IPS-NIHi11 (cell line): ENCODE results near the gene GPR75.

Experiments used
- DNase-seq: peaks from one replicate; pipeline ENCODE4 v3.0.0; 2012; ENCODE audit warnings: mixed read lengths, low spot score

The GPR75 gene

DNA sequence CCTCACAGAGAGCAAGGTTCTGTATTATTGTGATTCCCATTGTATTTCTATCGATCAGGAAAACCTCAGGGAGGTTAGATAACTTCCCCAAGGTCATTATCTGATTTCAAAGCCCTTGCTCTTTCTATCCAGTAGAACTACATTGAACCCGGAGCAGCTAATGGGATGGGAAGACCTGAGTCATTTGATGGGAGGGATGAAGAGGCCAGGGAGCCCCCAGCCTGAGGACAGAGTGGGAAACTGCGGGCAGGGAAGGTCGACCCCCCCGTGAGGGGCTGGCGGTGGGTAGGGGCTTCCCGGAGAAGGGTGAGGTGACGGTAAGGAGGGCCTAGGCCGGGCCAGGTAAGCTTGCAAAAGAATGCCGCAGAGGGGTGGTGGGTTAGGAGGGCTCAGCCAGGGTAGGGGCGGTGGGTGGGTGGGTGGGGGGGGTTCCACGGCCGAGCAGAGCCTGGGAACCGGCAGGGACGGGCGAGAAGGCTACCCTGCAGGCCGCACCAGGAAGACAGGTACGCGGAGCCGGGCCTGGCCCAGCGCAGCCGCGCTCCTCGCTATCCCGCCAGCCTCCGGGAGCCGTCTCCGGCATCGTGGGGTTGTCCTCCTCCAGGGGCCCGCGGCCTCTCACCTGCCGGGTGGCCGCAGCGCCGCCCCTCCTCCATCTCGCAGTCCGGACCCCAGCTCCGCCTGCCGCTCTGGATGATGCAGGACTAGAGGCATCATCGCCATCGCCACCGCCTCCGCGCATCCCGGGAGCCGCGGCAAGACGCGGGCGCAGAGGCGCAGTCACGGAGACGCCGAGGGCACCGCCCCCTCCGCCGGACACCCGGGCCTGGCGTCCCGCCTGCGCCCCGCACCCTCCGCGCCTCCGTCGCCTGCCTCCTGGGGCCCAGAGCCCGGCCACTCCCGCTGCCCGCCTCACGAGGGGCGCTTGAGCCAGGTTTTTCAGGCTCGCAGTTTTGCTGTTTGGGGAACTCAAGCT, at the start of gene GPR75:
Gene GPR75 (minus strand): TSS at position 762 of the 976 bp plus-strand sequence. CDS start 5,211 bp downstream, outside the sequence.
- DNase-seq, result peak; percentile 40

DNA sequence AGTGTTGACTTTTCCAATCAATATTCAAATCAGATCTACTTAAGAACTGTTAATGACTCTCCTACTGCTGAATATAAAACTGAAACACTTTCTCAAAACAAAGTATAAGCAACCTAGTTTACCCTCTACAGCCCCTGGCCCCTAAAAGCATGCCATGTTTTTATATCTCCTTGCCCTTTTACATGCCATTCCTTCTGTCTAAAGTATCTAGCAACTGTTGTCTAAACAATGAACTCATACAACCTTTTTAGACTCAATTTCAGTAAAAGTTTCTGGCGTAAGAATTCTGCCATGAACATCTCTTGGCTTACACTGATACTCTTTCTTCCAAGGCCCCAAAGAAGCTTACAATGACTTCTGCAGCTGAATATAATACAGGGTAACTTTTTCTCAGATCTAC, 47.8 kb upstream of the GPR75 start:
- DNase-seq, result no peak

DNA sequence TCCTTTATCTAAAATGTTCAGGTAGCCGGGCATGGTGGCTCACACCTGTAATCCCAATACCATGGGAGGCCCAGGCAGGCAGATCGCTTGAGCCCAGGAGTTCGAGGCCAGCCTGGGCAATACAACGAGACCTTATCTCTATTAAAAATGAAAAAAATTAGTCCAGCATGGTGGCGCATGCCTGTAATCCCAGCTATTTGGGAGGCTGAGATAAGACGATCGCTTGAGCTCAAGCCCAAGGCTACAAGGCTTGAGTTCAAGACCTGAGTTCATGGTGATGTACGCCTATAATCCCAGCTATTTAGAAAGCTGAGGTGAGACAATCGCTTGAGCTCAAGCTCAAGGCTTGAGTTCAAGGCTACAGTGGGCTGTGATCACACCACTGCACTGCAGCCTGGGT, 45.6 kb upstream of the GPR75 start:
- no peak for DNase-seq

DNA sequence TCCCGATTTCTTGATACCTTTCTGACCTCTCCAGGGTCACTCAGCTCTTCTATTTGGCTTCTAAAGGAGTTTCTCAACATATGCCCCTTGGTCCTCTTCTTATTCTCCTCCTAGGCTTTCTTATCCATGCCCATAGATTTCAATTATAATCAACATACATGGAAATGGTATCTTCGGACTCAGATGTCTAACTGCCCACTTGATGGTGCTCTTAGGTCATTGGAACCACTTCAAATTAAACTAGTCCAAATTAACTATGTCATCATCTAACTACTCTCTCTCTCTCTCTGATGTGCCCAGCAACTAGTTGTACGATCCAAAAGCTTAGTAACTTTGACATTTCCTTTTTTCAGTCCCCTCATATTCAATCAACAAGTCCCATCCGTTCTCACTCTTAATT, 43.2 kb upstream of the GPR75 start:
- no peak for DNase-seq

DNA sequence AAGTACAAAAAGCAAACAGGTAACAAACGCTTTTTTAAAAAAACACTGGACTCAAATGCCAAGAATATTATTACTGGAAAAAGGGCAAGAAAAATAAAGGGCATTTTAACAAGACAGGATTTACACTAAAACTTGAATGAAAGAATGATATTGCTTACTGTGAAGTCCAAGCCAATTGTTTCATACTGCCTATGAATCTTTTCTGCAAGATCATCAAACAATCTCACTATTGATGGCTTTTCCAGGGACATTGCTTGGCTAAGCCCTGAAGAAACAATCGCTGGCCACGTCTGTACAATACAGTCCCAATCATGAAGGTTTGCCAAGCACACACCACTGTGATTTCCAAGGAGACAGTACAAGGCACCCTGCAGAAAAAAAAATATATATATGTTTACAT, 41.4 kb upstream of the GPR75 start:
- no peak for DNase-seq

DNA sequence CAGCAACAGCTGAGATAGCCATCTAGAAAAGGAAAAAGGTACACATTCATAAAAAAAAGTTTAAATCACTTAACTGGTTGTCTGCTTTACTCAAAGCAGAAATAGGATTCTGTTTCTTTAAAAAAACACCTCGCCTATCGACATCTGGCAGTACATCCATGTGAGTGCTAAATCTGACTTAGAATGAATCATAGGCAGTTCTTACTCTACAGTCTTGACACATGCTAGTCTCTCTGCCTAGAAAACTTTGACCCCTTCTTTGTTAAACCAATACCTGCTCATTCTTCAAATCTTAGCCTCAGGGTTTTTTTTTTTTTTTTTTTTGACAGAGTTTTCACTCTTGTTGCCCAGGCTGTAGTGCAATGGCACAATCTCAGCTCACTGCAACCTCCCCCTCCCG, 37.1 kb upstream of the GPR75 start:
- DNase-seq, result no peak

DNA sequence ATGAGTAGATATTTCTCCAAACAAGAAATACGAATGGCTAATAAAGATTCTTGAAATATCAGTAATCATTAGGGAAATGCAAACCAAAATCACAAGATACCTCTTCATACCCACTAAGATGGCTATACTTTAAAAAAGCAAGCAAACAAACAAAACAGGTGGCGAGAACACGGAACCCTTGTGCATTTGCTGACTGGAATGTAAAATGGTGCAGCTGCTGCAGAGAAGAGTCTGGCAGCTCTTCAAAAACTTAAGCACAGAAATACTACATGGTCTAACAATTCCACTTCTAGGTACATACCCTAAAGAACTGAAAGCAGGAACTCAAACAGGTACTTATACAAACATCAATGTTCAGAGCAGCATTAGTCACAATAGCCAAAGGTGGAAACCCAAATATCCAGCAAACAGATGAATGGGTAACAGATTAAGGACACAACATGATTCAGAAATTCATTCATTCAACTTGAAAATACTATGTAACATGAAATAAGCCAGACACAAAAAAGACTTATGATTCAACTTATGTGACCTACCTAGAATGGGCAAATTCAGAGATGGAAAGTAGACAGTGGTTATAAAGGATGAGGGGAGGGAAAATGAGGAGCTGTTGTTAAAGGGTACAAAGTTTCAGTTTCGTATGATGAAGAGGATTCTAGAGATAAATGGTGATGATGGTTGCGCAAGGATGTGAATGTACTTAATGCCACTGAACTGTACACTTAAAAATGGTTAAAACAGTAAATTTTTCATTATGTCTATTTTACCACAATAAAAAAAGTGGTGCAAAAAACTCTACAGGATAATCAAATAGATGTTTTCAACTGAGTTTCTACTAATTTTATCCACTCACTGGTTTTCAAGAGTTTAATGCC, 26.9 kb upstream of the GPR75 start:
- DNase-seq, result no peak

DNA sequence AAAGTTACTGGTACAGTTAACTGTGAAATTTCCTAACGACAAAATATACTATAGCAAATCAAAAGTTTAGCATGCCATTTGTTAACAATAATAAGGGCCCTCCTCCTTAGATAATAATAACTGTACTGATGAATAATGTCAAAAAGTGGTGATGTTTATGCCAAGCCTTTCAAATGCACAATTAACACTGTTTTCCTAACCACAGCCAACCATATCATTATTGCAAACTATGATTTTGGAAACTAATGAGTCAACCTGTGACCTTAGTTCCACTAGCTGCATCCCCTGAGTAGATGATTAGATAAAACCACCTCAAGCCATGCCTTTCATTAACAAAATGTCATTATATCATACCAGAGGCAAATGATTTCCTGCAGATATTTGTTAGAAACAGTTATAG, 25.1 kb upstream of the GPR75 start:
- DNase-seq, result no peak

DNA sequence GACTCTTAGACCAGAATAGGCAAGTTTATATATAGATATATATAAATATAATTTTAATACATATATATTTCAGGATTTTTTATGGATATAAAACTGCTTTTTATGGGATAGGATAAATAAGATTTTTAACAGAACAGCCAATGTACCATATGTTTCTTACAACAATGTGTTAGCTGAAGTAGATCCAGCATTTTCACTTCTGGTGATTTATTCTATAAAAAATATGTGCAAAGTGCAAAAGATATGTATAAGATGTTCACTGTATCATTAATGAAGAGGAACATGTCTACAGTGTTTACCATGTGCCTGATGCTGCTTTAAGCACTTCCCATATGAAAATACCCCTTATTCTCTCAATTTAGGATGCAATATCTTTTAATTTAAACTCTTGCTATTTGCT, 22.2 kb upstream of the GPR75 start:
- no peak for DNase-seq

DNA sequence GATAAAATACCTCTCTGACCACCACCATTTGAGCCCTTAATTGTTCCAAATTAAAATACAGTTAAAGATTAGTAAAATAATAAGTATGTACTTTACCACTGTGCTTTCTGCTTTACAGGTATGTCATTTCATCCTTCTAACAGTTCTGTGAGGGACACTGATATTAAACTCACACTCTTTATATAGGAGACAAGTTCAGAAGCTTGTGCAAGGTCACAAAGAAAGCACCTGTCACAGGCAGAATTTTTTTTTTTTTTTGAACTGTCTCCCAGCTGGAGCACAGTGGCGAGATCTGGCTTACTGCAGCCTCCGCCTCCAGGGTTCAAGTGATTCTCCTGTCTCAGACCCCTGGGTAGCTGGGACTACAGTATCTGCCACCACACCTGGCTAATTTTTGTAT, 21.6 kb upstream of the GPR75 start:
- DNase-seq, result no peak

DNA sequence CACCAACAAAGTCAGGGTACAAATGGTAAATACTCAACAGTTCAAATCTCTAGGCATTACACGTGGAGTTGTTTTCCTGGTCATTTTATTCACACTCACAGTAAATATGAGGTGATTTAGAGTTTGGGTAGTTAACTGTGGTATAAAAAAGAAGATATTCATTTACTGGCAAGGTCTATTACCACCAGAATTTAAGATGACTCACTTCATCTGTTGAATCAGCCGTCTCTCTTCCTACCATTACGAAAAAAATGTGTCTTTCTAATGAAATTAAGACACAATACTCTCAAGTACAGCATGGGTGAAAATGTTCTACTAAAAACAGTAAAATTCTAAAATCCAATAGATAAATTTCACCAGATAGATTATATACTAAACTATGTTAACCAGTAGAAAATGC, 21.0 kb upstream of the GPR75 start:
- DNase-seq, result no peak

DNA sequence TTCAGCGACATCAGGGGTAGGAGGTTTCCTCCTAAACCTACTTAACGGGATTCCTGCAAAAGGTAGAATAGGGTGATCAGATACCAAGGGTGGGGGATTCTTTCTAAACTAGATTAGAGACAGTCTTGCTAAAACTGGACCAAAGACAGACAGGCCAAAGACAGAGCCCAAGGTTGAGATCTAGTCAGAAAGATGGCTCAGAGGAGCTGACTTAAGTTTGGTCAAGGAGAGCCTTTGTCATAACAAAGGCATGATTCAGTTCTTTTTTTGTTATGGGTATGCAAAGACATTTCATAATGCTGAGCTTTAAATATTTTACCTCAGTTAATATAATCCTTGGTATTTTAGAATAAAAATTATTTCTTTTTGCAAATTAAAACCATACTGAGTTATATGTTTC, 17.8 kb upstream of the GPR75 start:
- no peak for DNase-seq

DNA sequence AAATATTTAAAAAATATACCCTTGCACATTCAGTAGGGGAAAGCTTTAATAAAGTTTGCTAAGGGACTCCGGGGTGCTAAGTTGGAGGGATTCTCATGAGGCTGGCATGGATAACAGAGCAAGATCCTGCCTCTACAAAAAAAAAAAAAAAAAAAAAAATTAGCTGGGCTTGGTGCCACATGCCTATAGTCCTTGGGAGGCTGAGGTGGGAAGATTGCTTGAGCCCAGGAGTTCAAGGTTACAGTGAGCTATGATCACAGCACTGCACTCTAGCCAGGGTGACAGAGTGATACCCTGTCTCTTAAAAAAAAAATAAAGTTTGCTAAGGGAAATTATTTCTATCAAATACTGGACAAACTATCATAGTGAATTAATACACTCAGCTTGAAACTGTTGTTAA, 17.3 kb upstream of the GPR75 start:
- DNase-seq, result no peak

DNA sequence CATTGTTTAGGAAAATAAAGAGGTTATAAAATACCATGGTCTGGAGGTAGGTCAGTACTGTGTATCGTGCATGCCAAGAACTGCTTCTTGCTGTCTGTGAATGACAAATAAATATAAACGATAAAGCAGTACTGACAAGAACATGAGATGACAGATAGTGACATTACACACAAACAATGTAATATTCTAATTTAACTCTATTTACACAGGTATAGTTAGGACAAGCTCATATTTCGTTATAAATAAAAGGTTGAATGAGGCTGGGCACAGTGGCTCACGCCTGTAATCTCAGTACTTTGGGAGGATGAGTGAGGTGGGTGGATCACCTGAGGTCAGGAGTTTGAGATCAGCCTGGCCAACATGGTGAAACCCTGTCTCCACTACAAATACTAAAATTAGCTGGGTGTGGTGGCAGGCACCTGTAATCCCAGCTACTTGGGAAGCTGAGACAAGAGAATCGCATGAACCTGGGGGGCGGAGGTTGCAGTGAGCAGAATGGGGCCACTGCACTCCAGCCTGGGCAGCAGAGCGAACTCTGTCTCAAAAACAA, 14.7 kb upstream of the GPR75 start:
- DNase-seq, result no peak

DNA sequence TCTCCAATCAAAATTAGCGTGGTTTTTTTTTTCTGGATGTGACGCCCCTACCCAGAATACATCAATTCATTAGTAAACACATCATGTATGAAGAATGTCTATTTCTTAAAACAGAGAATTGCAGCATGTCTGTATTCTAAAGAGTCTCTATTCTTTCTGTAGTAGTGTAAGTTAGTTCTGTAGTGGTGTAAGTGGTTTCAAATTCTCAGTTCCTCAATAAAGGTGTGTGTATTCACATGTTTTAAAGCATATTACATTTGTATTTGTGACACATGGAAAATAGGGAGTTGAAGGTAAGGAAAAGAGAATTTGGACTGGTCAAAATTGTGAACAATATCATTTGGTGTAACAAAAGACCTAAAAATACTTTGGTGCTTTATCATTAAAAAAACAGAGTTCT, 8.0 kb upstream of the GPR75 start:
- DNase-seq, result no peak

DNA sequence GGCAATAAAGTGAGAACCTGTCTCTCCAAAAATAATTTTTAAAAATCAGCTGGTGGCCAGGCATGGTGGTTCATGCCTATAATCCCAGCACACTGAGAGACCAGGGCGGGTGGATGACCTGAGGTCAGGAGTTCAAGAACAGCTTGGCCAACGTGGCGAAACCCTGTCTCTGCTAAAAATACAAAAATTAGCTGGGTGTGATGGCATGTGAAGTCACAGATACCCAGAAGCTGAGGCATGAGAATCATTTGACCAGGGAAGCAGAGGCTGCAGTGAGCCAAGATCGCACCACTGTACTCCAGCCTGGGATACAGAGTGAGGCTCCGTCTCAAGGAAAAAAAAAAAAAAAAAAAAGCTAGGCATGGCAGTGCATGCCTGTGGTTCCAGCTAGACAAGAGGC, 7.4 kb upstream of the GPR75 start:
- no peak for DNase-seq

DNA sequence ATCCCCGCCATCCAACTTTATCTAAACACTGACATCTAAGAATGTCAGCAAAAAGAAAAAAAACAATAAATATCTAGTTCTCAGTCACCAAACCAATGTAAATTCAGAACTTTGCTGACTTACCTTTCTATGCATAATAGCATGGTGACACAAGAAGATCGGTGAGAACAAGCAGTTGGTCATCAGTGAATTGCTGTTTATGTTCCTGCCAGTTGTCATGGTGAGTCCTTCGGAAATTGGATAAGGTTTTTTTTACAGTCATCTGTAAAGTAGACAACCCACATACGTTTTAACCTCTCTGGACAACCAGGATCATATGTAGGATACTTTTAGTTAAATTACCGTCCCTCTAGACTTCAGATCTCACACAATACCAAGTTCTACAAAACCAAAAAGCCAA, 6.2 kb upstream of the GPR75 start:
- DNase-seq, result no peak

DNA sequence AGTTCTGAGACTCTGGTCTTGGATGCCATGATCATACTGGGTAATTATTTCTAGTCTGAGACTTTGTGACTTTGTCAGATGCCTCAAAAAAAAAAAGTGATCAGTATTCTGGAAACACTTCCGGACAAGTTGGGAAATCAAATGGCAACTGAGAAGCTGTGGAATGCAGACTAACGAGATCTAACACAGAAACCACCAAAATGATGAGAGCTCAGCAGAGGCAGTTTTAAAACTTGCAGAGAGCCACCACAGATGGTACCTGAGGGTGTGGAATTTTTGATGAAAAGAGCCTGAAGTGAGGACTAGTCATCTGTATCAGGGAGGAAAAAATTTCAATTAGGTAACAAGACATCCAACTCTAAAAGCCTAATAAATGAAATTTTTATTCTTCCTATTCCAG, 5.5 kb upstream of the GPR75 start:
- DNase-seq, result no peak

DNA sequence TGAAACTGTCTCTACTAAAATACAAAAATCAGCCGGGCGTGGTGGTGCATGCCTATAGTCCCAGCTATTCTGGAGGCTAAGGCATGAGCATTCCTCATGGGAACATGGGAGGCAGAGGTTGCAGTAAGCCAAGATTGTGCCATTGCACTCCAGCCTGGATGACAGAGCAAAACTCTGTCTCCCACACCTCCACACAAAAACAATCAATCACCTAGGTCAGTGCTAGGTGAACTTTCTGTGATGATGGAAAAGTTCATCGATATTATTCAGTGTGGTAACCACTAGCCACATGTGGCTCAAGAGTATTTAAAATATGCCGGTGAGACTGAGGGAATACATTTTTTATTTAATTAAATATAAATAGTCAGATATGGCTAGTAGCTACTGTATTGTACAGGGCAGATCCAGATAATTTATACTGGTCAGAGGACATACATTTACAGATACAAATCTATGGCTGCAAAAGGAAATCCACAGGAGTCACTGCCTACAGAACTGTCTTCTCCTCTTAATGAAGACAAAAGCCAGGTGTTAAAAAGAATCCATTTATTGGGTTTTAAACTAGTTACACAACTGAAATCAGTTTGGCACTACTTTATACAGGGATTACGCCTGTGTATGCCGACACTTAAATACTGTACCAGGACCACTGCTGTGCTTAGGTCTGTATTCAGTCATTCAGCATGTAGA, 3.9 kb upstream of the GPR75 start:
- no peak for DNase-seq

DNA sequence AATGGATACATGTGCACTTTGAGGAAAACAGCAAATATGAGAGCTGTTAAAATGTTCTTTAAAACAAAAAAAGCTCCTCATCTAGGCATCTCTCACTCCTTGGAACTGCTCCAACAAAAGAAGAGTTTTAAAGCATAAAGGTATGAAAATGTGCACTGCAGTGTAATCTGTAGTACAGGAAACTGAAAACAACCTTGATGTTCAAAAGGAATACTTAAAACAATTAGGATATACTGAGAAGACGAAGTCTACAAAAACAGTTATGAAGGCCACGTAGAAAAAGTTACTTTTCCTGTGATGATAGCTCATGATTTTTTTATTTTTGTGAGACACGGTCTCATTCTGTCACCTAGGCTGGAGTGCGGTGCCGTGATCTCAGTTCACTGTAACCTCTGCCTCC, 2.1 kb upstream of the GPR75 start:
- no peak for DNase-seq

DNA sequence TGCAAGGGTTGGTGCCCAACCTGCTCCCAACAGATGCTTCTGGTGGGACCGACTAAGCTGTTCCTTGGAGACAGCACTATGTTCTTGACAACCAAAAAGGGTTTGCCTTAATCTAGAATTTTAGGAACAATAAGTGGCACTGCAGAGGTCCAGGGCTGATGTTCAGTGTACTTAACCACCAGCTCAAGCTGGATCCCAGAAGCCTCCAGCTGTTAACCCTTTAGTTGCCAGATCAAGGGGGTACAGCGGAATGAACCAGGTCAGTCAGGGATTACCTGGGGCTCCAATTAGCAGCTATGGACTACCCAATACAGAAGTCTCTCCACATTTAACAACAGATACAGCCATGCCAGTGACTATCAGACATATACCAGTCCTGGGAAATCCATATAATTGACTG, 3.5 kb downstream of the GPR75 start:
- DNase-seq, result peak; percentile 25

DNA sequence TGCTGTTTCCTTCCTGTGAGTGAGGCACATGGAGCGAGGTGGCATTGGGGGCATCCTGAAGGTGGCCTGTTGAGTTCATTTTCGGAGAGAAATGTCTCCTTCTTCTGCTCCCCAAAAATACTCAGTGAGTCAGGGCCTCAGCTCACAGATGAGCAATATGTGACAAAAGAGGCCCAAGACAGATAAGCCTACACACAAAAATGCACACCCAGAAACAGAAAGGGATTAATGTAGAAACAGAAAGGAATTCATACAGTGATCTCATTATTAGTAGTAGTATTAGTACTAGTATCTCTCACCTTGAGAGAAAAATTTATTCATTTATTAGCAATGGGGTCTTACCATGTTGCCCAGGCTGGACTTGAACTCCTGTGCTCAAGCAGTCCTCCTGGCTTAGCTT, 5.1 kb downstream of the GPR75 start:
- DNase-seq, result no peak
